ENCODE measurements around the gene PRKCH.

The PRKCH gene

GRCh38 chr14:61438036-61438435 is 116.7 kb downstream of the PRKCH start:
- Histone ChIP-seq H3K9ac (ENCODE audit: low read length) (no peak overlapping the region), H3F3A (ENCODE audit: insufficient read depth) (no peaks in the 10 kb centered on the region), H3K4me2 (ENCODE audit: low read depth, low read length, poor library complexity, severe bottlenecking) (no peak overlapping the region), H3K9me3 (ENCODE audit: insufficient read depth, low read length) (no peaks in the 10 kb centered on the region), H4K20me1 (ENCODE audit: low read depth, low read length) (no peaks in the 10 kb centered on the region), H3K4me3 (ENCODE audit: insufficient read depth, low read length, poor library complexity, severe bottlenecking) (no peak overlapping the region), H2AFZ (ENCODE audit: low read depth, low read length, severe bottlenecking) (no peak overlapping the region), H3K27me3 (ENCODE audit: low read length) (no peaks in the 10 kb centered on the region), H3K36me3 (ENCODE audit: low read length) (no peaks in the 10 kb centered on the region), H3K9me2 (replicated peaks; ENCODE audit: insufficient read depth, low read length) (no peaks in the 10 kb centered on the region), H3K79me2 (ENCODE audit: insufficient read depth, low read length) (no peaks in the 10 kb centered on the region), H3K27ac (ENCODE audit: low read depth, low read length) (no peak overlapping the region)
- TF ChIP-seq CTCF (IDR thresholded peaks at IDR 0.05; ENCODE audit: insufficient read depth, low read length, poor library complexity, severe bottlenecking) (no peak), EZH2phosphoT487 (conservative IDR thresholded peaks at IDR 0.05; ENCODE audit: low read length) (no peak)

- no peak for TF ChIP-seq CTCF (IDR thresholded peaks at IDR 0.05; ENCODE audit: insufficient read depth, low read length, poor library complexity, severe bottlenecking)
- TF ChIP-seq EZH2phosphoT487 (conservative IDR thresholded peaks at IDR 0.05; ENCODE audit: low read length): no peak
- H3K4me3 ChIP-seq (ENCODE audit: insufficient read depth, low read length, poor library complexity, severe bottlenecking): no peak overlapping the region
- no peaks in the 10 kb centered on the region for H3K36me3 ChIP-seq (ENCODE audit: low read length)
- H3K27me3 ChIP-seq (ENCODE audit: low read length): no peaks in the 10 kb centered on the region
- H3K27ac ChIP-seq (ENCODE audit: low read depth, low read length): no peak overlapping the region
- H3K9me2 ChIP-seq (replicated peaks; ENCODE audit: insufficient read depth, low read length): no peaks in the 10 kb centered on the region
- no peaks in the 10 kb centered on the region for H4K20me1 ChIP-seq (ENCODE audit: low read depth, low read length)
- H3K79me2 ChIP-seq (ENCODE audit: insufficient read depth, low read length): no peaks in the 10 kb centered on the region
- H3K9ac ChIP-seq (ENCODE audit: low read length): no peak overlapping the region
- no peaks in the 10 kb centered on the region for H3F3A ChIP-seq (ENCODE audit: insufficient read depth)
- H2AFZ ChIP-seq (ENCODE audit: low read depth, low read length, severe bottlenecking): no peak overlapping the region
- H3K9me3 ChIP-seq (ENCODE audit: insufficient read depth, low read length): no peaks in the 10 kb centered on the region
- H3K4me2 ChIP-seq (ENCODE audit: low read depth, low read length, poor library complexity, severe bottlenecking): no peak overlapping the region
Measured at GRCh38 chr14:61438497-61438859, 117.1 kb downstream of the PRKCH start.

GRCh38 chr14:61438860-61439765 is 117.7 kb downstream of the PRKCH start:
- Histone ChIP-seq H3K79me2 (ENCODE audit: insufficient read depth, low read length) (no peaks in the 10 kb centered on the region), H2AFZ (ENCODE audit: low read depth, low read length, severe bottlenecking) (no peak overlapping the region), H3F3A (ENCODE audit: insufficient read depth) (no peaks in the 10 kb centered on the region), H3K4me2 (ENCODE audit: low read depth, low read length, poor library complexity, severe bottlenecking) (no peak overlapping the region), H3K9me3 (ENCODE audit: insufficient read depth, low read length) (no peaks in the 10 kb centered on the region), H3K36me3 (ENCODE audit: low read length) (no peaks in the 10 kb centered on the region), H3K4me3 (ENCODE audit: insufficient read depth, low read length, poor library complexity, severe bottlenecking) (no peak overlapping the region), H3K27me3 (ENCODE audit: low read length) (no peaks in the 10 kb centered on the region), H3K9me2 (replicated peaks; ENCODE audit: insufficient read depth, low read length) (no peaks in the 10 kb centered on the region), H3K27ac (ENCODE audit: low read depth, low read length) (no peak overlapping the region), H3K9ac (ENCODE audit: low read length) (no peak overlapping the region), H4K20me1 (ENCODE audit: low read depth, low read length) (no peaks in the 10 kb centered on the region)
- no peak for TF ChIP-seq CTCF (IDR thresholded peaks at IDR 0.05; ENCODE audit: insufficient read depth, low read length, poor library complexity, severe bottlenecking)
- TF ChIP-seq EZH2phosphoT487 (conservative IDR thresholded peaks at IDR 0.05; ENCODE audit: low read length): no peak

Data from SU-DHL-6 (cell line).